PFSK-1 (cell line): Measurements from ENCODE around the gene PPP1R3E. TPM values are rescaled to one million over a fixed set of nuclear protein-coding genes. Genes with fewer than 3 reads are reported as not detected.

ENCODE experiments used
- FOXP2 ChIP-seq: optimal IDR thresholded peaks from 2 replicates; pipeline ENCODE3; 2011; ENCODE audit warnings: borderline replicate concordance, control low read depth, inconsistent platforms; ENCODE audit not compliant: insufficient read depth; ENCODE audit errors: extremely low read length, extremely low read depth
- POLR2AphosphoS5 ChIP-seq: IDR thresholded peaks from 2 replicates; pipeline ENCODE4 v1.6.1; 2012; ENCODE audit warnings: low read depth, mild to moderate bottlenecking, control low read depth, low read length, moderate library complexity
- SIN3A ChIP-seq: IDR thresholded peaks from 2 replicates; pipeline ENCODE4 v1.6.1; 2012; ENCODE audit warnings: mild to moderate bottlenecking, low read length, moderate library complexity, borderline replicate concordance; ENCODE audit not compliant: insufficient read depth
- TAF1 ChIP-seq: IDR thresholded peaks from 2 replicates; pipeline ENCODE4 v1.6.1; 2012; ENCODE audit warnings: low read length, control low read depth, borderline replicate concordance; ENCODE audit not compliant: insufficient read depth
- polyA plus RNA-seq: library from polyadenylated mRNA; unstranded; fragments of >200 nt; gene quantifications from one replicate; pipeline ENCODE4 v1.2.1, GENCODE V29; 2012; ENCODE audit warnings: low read depth, missing spikeins; ENCODE audit not compliant: insufficient read length
- TF ChIP-seq, protein P1 (sequence below), 2 experiments: IDR thresholded peaks; 2 replicates each; pipeline versions ENCODE4 v1.6.1 to v1.8.0; 2011 to 2012; ENCODE audit warnings: low read depth in 2 of 2, low read length in 2 of 2, control low read depth in 1 of 2, inconsistent platforms in 1 of 2, mild to moderate bottlenecking in 1 of 2, moderate library complexity in 1 of 2; ENCODE audit not compliant: insufficient read depth in 1 of 2

The PPP1R3E gene
- polyA plus RNA-seq, result 1.8 TPM

DNA sequence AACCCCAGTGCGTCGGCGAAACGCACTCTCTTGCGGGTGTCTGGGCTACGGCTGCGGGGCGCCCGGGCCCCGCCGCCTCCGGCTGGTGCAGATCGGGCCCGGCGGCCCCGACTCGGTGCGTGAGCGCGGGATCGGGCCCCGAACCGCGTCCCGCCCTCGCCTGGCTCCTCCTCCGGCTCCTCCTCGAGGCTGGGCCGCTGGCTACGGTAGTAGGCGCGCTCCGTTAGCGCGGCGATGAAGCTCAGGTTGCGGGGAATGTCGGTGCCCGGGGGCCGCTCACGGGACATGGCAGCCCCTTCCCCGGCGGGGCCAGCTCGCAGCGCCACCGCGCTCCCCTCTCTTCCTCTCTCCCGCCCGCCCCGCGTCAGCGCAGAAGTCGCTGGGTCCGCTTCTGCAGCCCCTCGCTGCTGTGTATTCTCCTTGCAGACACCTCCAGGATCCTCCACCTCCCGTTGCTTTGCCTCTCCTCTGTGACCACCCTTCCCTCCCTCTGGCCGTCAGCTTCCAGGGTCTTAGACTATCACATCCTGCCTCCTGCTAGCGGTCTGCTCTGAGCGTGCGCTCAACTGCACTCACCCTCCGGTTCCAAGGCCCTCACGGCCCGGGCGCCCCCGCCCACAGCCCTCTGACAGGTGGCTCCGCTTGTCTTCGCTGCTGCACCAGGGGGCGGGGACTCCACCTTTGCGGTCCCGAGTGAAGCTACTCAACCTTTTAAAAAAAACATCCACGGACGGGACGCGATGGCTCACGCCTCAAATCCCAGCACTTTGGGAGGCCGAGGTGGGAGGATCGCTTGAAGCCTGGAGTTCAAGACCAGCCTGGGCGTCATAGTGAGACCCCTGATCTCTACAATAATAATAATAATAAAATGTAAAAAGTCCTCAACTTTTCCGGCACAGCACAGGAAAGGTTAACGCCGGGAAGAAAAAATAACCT, at the start of gene PPP1R3E:
PPP1R3E (minus strand) TSS at position 570 of the 936 bp plus-strand sequence; CDS start at position 287, 283 bp downstream.
- peak; percentile 56 for TF ChIP-seq POLR2AphosphoS5
- peak; percentile 57; the same call in 1 of the 2 replicates for TF ChIP-seq TAF1
- TF ChIP-seq SIN3A, result no peak
- TF ChIP-seq, protein P1, sequence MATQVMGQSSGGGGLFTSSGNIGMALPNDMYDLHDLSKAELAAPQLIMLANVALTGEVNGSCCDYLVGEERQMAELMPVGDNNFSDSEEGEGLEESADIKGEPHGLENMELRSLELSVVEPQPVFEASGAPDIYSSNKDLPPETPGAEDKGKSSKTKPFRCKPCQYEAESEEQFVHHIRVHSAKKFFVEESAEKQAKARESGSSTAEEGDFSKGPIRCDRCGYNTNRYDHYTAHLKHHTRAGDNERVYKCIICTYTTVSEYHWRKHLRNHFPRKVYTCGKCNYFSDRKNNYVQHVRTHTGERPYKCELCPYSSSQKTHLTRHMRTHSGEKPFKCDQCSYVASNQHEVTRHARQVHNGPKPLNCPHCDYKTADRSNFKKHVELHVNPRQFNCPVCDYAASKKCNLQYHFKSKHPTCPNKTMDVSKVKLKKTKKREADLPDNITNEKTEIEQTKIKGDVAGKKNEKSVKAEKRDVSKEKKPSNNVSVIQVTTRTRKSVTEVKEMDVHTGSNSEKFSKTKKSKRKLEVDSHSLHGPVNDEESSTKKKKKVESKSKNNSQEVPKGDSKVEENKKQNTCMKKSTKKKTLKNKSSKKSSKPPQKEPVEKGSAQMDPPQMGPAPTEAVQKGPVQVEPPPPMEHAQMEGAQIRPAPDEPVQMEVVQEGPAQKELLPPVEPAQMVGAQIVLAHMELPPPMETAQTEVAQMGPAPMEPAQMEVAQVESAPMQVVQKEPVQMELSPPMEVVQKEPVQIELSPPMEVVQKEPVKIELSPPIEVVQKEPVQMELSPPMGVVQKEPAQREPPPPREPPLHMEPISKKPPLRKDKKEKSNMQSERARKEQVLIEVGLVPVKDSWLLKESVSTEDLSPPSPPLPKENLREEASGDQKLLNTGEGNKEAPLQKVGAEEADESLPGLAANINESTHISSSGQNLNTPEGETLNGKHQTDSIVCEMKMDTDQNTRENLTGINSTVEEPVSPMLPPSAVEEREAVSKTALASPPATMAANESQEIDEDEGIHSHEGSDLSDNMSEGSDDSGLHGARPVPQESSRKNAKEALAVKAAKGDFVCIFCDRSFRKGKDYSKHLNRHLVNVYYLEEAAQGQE (IDR thresholded peaks at IDR 0.05; ENCODE audit: insufficient read depth in 1 of 2, low read depth in 2 of 2, low read length in 2 of 2), result no peak
- TF ChIP-seq FOXP2, result no peak

GRCh38 chr14:23351681-23352505, 49.2 kb upstream of the PPP1R3E start:
- TF ChIP-seq POLR2AphosphoS5, result no peak
- TF ChIP-seq FOXP2, result no peak
- TF ChIP-seq SIN3A, result no peak

- TF ChIP-seq FOXP2, result no peak
- TF ChIP-seq SIN3A, result no peak
- TF ChIP-seq TAF1, result no peak
- no peak for TF ChIP-seq POLR2AphosphoS5
- TF ChIP-seq, protein P1 (IDR thresholded peaks at IDR 0.05; ENCODE audit: insufficient read depth in 1 of 2, low read depth in 2 of 2, low read length in 2 of 2), result no peak
Observed at GRCh38 chr14:23349156-23349845, 46.6 kb upstream of the PPP1R3E start.

DNA sequence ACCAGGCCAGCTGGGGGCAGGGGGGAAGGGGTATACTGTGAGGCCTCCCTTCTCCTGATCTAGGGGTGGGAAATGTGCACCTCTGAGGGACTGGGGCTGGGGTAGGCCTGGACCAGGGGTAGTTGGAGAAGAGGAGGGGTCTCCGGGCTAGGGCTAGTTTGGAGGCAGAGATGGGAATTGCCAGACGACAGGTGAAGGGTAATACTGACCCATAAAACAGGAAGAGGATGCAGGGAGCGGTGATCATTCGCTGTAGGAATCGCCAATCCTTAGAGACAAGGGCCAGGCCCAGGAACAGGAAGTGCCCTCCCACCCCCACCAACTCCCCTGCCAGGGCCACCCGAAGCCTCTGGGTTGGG, 45.6 kb upstream of the PPP1R3E start:
- TF ChIP-seq SIN3A, result no peak
- no peak for TF ChIP-seq POLR2AphosphoS5
- TF ChIP-seq TAF1, result no peak
- no peak for TF ChIP-seq FOXP2
- TF ChIP-seq, protein P1 (IDR thresholded peaks at IDR 0.05; ENCODE audit: insufficient read depth in 1 of 2, low read depth in 2 of 2, low read length in 2 of 2), result no peak
